AG04449 (cell line): ENCODE data around the gene EXOSC2.
A peak's percentile ranks its signal among the peaks of the same experiment; 100 is the strongest.

Experiments
- CTCF ChIA-PET: fragments of 350-600 bp; formaldehyde crosslinking; extraction: SDS; loops from one replicate; lab custom pipeline; 2021; ENCODE audit warnings: antibody characterized with exemption; lab: Yijun Ruan, JAX
- POLR2A ChIA-PET: fragments of 400-600, 350-600 bp; formaldehyde crosslinking; extraction: SDS; loops from one replicate; lab custom pipeline; 2020; ENCODE audit warnings: antibody characterized with exemption, inconsistent platforms; lab: Yijun Ruan, JAX
- DNase-seq: peaks from one replicate; pipeline ENCODE4 v3.0.0-alpha.2; 2010; ENCODE audit warnings: low read depth, low spot score
- H3K4me3 ChIP-seq: 2 replicates; pipeline ENCODE4 v1.5.1; 2011; ENCODE audit warnings: low read depth, mild to moderate bottlenecking, control low read depth, low read length
- CTCF ChIP-seq: IDR thresholded peaks from one replicate; pipeline ENCODE4 v1.5.1; 2011; ENCODE audit warnings: mild to moderate bottlenecking, moderate library complexity, low read length, control low read depth, inconsistent platforms; ENCODE audit not compliant: insufficient read depth; ENCODE audit errors: missing control alignments

The EXOSC2 gene

GRCh38 chr9:130693426-130694191 is at the start of gene EXOSC2:
EXOSC2 (plus strand) TSS chr9:130693780; CDS start chr9:130693792, 12 bp downstream.
- peak within 1 kb of the TSS; percentile 86 for H3K4me3 ChIP-seq
- POLR2A ChIA-PET: no interaction called here
- TF ChIP-seq CTCF: no peak
- CTCF ChIA-PET: interaction anchor here (1.0 to 5.2 kb wide), 11 partner anchors 7 to 587 kb away, joined by 3 to 34 read pairs (median 5); no protein-coding TSS in a partner anchor
- peak; percentile 88 for DNase-seq

GRCh38 chr9:130651221-130651620 is 42.4 kb upstream of the EXOSC2 start:
- DNase-seq: no peak
- no peak overlapping the region for H3K4me3 ChIP-seq
- CTCF ChIA-PET: interaction anchor here (1.9 to 2.7 kb wide), 2 partner anchors 31 to 35 kb away, joined by 4 to 7 read pairs; no protein-coding TSS in a partner anchor
- POLR2A ChIA-PET: no interaction called here
- TF ChIP-seq CTCF: no peak

- H3K4me3 ChIP-seq: no peak overlapping the region
- DNase-seq: no peak
- ChIA-PET POLR2A (no interaction called here), CTCF (interaction anchor here (1.9 to 2.7 kb wide), 2 partner anchors 31 to 34 kb away, joined by 4 to 7 read pairs; no protein-coding TSS in a partner anchor)
- no peak for TF ChIP-seq CTCF
These were observed 41.8 kb upstream of the EXOSC2 start for GRCh38 chr9:130651752-130652151.

GRCh38 chr9:130654879-130655278 is 38.7 kb upstream of the EXOSC2 start:
- POLR2A ChIA-PET: no interaction called here

GRCh38 chr9:130658893-130659698 is 34.5 kb upstream of the EXOSC2 start:
- H3K4me3 ChIP-seq: no peak overlapping the region
- POLR2A ChIA-PET: no interaction called here

More at GRCh38 chr9:130654879-130655278, 38.7 kb upstream of the EXOSC2 start:
- no peak overlapping the region for H3K4me3 ChIP-seq
- CTCF ChIA-PET: no interaction called here
- no peak for TF ChIP-seq CTCF
- DNase-seq: no peak

More at GRCh38 chr9:130658893-130659698, 34.5 kb upstream of the EXOSC2 start:
- CTCF ChIA-PET: no interaction called here
- no peak for TF ChIP-seq CTCF
- no peak for DNase-seq
